ENCODE data around the gene MUC2.

DNA sequence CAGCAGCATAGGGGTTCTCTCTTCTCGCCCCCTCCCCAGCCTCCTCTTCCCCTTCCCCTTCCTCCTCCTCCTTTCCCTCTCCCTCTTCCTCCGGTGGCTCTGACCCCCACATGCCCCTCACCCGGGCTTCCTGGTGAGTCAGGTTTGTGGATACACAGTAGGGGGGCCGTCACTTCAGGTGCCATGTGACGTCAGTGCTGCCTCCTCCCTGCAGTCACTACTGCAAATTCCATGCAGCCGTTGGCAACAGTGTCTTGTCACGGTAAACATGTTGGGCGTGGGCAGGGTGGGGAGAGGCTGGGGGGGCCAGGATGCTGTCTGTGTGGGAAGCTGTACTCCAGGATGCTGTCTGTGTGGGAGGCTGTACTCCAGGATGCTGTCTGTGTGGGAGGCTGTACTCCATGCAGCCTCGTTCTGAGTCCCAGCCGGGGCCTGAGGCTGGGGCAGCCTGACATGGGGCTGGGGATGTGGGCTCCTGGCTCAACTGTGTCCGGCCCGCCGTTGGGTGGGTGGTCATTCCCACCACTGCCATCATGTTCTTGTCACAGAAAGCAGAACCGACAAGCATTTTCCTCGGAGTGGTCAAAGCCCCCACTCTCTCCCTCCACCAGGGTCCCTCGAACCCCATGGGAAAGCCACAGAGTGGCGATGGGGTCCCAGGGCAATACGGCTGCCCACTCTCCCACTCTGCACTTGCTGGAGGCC lies 2.4 kb upstream of the MUC2 start:
- TF ChIP-seq, protein P1, sequence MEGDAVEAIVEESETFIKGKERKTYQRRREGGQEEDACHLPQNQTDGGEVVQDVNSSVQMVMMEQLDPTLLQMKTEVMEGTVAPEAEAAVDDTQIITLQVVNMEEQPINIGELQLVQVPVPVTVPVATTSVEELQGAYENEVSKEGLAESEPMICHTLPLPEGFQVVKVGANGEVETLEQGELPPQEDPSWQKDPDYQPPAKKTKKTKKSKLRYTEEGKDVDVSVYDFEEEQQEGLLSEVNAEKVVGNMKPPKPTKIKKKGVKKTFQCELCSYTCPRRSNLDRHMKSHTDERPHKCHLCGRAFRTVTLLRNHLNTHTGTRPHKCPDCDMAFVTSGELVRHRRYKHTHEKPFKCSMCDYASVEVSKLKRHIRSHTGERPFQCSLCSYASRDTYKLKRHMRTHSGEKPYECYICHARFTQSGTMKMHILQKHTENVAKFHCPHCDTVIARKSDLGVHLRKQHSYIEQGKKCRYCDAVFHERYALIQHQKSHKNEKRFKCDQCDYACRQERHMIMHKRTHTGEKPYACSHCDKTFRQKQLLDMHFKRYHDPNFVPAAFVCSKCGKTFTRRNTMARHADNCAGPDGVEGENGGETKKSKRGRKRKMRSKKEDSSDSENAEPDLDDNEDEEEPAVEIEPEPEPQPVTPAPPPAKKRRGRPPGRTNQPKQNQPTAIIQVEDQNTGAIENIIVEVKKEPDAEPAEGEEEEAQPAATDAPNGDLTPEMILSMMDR (conservative IDR thresholded peaks at IDR 0.05; ENCODE audit: low read depth, low read length) = no peak
- TF ChIP-seq, protein P2, sequence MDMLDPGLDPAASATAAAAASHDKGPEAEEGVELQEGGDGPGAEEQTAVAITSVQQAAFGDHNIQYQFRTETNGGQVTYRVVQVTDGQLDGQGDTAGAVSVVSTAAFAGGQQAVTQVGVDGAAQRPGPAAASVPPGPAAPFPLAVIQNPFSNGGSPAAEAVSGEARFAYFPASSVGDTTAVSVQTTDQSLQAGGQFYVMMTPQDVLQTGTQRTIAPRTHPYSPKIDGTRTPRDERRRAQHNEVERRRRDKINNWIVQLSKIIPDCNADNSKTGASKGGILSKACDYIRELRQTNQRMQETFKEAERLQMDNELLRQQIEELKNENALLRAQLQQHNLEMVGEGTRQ (IDR thresholded peaks at IDR 0.05; ENCODE audit: low read depth, low read length) = peak; percentile 14; the same call in 1 of the 2 replicates
- TF ChIP-seq RFX5 (IDR thresholded peaks at IDR 0.05; ENCODE audit: low read depth, low read length) (no peak), RAD21 (IDR thresholded peaks at IDR 0.05; ENCODE audit: low read length) (no peak), BHLHE40 (IDR thresholded peaks at IDR 0.05; ENCODE audit: low read depth, low read length) (0 out of 2 replicates have a peak, but pooled peaks have one; percentile 7), MAFK (IDR thresholded peaks at IDR 0.05; ENCODE audit: low read depth, low read length) (no peak), FOS (IDR thresholded peaks at IDR 0.05; ENCODE audit: low read depth, low read length) (0 out of 2 replicates have a peak, but pooled peaks have one; percentile 18)

Measured in IMR-90 (cell line).